AG08395 (cell line): ENCODE results near the gene ACOT11.
"Not testable (repeated sequence)": the region's sequence is repeated elsewhere in the genome, so short reads cannot be mapped to it uniquely, and the experiment has no call there.

ENCODE experiments used
- DNase-seq: peaks from one replicate; pipeline ENCODE4 v3.0.0; 2012; ENCODE audit warnings: mixed read lengths, low spot score

The ACOT11 gene

DNA sequence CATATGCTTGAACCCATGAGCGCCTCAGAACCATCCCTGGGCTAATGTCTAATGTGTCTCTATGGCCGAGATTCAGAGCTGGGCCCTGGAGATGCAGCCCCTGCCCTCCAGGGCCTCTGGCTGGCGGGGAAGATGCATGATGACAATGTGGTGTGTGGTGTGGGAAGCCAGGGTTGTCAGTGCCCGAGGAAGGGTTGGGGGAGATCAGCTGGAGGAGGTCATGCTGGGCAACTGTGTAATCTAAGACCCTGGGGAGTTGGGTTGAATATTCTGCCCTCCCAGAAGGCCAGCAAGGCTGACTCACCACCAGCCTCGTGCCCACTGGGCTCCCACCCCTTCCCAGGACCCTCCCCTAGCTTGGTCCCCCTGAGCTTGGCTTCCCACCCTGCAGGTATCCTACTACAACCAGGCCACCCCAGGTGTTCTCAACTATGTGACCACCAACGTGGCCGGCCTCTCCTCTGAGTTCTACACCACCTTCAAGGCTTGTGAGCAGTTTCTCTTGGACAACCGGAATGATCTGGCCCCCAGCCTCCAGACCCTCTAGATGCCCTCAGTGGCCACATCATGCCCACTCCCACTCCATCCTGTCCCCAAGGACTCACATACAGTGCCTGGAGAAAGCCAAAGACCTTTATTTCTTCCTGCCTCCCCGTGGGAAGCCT is 60.7 kb downstream of the ACOT11 start:
- DNase-seq = no peak

DNA sequence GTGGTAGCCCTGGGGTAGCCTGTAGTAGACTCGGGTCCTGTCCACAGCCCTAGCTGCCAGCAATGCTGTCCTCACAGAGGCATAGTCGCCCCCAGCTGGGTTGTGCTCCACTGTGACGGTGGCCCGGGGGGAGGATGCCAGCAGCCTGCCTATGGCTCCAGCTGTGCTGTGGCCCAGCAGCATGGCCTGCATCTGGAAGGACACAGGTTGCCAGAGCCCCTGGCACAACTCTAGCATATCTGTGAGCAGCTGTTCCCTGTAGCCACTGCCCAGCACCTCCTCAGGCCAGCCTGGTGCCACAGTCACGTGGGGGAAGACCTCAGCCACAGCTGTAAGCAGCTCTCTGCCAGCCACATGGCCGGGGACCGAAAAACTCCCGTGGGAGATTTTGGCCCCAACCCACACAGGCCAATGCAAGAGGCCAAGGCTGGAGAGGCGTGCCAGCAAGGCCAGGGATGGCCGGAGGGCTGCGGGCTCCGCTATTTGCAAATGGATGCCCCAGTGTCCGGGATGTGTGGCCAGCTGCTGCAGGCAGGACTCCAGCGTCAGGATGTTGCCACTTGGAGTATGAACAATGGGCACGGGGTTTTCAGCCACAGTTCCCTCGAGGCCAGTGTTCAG is 61.4 kb downstream of the ACOT11 start:
- no peak for DNase-seq

DNA sequence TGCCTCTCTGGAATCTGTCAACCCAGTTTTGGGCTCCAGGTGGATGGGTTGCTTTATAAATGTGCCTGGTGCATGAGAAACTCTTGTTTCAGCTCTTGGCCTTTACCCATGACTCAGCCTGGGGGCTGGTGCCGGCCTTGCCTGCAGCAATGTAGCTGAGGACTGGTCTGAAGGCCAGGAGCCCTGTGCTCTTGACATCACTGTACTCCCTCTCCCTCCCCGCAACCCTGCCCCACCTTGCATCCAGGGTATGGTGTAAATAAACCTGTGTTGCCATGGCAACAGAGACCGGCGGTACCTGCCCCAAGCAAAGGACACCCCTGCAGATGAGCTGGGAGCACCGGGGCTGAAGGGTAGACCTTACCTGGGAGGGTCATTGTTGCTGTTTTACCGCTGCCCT is 62.0 kb downstream of the ACOT11 start:
- DNase-seq = no peak

DNA sequence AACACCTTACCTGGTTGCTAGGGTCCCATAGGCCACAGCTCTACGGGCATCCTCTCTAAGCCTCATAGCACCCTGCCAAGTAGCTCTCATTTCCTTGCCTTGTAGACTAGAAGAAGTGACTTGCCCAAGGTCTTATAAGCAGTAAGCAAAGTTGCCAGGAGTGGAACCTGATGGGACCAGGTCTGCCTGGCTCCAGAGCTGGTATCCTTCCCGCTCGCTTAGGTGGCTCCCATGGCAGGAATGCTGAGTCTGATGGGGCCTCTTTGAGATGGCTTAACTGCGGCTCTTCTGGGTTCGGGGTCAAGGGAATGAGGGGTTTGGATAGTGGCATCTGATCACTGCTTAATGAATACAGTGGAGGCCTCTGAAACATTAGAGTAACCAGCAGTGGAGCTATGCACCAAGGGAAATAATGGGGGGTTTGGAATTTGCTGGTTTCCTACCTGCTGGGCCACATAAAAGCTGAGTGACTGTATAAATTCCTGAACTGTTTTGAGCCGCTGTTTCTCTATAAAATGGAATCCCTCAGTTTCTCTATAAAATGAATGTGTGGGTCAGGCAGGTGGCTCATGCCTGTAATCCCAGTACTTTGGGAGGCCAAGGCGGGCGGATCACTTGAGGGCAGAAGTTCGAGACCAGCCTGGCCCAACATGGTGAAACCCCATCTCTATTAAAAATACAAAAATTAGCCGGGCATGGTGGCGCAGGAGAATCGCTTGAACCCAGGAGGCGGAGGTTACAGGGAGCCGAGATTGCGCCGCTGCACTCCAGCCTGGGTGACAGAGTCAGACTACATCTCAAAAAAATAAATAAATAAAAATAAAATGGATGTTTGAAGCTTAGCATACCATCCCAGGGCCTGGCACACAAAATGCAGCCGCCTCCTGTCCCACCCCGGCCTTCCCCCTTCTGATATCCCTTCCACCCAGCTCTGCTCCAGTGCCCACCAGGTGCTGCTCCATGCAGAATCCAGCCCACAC is 62.9 kb downstream of the ACOT11 start:
- no peak for DNase-seq

DNA sequence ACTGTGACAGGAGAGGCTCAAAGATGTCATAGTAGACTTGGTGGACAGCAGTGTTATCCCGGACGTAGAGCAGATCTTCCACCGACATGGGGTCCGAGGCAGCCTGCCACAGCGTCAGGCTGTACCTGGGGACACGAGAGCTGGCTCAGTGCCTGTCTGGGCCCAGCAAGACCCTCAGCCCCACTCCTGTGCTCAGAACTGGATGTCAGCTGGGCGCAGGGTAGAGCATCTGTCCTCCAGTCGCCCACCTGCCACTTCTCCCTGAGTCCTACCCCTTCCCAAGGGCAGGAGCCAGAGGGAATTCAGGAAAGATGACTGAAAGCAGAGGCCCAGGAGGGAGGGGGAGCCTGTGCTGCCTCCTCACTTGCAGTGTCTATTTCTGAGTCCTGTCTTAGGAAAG is 63.6 kb downstream of the ACOT11 start:
- DNase-seq = no peak

DNA sequence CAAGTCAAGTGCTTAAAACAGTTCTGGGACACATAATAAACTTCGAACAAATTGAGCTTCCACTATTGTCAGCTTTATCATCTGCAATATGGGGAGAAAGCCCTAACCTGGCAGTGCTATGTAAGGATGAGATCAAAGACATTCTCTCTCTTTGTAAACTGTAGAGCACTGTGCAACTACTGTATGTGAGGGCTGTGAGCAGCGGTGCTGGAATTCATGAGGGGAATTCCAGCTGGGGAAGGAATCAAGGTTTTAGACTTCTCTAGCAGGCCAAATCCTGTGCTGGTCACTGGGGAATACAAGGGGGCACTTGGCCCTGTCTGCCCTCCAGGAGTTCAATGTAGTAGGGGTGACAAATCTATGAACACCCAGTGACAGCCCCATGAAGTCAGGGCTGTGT is 66.0 kb downstream of the ACOT11 start:
- DNase-seq = no peak

DNA sequence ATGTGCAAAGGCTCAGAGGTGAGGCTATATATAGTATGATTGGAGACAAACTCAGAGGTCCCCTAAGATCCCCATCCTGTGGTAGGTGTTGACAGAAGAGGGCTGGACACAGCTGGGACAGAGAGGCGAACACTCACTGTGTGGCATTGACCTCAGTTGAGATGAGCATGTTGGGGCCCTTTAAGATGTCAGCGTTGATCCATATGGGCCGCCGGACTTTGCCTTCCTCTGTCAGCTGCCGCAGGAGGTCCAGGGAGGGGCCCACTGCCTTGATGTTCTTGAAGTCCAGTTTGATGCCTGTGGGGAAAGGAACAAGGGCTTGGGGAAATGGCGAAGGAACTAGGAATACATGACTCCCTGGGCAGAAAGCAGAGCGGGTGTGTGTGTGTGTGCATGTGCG is 66.5 kb downstream of the ACOT11 start:
- no peak for DNase-seq

DNA sequence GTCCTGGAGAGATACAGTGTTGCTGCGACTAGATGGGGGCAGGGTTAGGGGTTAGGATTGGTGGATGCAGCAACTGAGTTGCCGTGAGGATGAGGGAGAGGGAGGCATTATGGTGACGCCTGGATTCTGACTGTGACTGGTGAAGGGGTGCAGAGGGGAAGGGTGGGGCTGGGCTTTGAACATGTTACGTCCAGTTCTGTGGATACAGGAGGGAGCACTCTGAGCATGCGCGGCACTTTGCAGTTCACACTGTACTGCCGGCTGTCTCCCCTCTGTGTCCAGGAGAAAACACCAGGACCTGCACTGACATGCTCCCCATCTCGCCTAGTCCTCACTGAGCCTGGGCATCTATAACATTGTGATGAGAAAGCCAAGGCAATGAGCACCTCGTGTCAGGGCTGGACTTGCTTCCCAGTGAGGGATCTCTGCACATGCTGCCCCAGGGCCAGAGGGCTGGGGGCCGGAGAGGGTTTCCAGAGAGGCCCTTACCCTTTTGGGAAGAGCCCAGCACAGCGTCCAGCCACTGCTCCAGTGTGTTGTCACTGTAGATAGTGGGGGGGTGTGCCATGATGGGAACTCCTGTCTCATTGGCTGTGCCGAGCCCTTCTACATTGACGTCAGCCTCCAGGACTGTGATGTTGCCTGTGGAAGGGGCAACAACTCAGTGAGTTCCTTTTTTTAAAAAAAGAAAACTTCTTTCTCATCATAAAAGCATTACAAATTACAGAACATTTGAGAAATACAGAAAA is 67.7 kb downstream of the ACOT11 start:
- no peak for DNase-seq

DNA sequence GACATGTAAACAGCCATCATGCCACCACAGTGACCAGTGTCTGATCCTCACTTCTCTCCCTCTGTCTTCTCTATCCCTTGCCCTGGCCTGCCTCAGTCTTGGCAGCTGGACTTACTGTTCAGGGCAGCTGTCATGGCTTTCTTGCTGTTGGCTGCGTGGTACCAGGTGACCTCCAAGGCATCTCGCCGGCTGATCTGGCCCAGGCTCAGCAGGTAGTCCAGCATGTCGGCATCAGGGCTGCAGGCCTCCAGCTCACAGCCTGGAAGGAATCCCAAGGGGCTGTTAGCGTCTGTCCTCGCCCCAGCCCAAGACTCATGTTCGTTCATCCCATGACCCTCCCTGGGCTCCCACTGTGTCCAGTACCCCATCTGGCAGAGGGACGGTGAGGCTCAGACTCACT is 71.7 kb downstream of the ACOT11 start:
- no peak for DNase-seq

DNA sequence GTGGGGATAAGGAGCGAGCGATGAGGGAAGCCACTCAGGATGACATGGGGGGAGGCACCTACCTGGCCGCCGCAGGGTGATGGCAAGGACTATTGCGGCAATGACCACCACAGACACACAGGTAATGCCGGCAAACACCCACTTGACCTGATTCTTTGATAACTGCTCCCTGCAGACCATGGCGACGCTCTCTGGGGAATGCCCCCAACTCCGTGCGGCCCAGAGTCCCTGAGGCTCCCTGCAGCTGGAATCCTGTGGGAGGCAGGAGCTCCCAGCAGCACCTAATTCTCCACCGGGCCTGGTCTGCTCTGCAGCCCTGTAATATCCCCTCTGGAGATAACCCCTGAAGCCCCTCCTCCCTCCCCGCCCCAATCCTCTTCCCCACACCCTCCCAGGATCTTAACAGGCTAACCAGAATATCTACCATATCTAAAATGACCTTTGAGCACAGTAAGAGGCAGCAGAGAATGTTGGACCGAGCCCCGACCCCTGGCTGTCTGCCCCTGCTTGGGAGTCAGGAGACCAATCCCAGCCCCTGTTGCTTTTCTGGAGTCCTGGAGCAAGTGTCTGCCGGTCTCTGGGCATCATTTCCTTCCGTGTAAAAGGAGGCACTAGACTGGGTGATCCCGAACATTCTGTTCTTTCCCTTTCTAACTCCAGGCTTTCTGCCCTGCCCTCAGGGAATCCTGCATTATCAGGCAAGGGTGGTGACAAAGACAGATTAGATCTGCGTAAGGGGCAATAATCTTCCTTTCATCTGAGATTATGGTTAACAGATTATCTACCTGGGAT is 75.4 kb downstream of the ACOT11 start, which contains the start of gene FAM151A:
FAM151A (minus strand) TSS at position 310 of the 792 bp plus-strand sequence; CDS start at position 180, 130 bp downstream.
- DNase-seq = no peak

DNA sequence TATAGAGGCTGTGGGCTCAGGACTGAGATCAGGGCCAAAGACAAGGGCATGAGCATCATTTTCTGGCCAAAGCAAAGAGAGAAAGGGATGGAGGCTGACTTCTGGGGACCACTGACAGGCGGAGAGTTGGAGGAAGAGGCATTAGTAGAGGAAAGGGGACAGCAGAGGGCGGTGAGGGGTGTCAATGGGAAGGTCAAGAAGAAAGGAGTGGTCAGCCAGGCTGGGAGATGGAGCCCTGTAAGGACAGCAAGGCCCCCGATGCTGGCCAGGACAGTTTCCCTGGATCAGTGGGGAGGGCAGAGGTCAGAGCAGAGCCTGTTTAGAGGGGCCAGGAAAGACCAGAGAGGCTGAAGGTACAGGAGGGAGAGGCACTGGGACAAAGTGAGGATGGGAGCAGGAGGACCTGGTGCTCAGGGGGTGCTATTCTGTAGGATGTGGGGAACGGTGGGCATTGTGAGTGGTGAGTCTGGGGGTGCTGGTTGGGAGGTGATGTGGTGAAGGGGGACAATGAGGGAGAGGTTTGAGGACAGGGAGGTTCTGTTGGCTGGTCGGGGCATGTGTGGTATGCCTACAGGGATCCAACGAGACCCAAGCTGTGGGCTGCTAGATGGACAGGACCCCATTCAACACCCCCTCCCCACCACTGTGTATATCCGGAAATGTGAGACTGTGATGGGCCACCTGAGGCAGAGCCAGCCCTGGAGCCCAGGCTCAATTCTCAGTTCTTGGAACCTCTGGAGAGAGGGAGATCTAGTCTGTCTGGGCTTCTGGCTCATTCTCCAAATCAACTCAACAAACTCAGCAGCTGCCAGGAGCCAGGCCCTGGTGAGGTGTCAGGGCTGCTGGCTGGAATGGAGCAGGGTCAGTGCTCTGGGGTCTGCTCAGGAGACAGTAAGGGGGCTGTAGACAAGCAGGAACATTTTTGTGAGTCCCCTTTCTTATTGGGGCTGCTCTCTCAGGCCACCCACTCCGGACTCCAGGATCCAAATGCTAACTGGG is 76.7 kb downstream of the ACOT11 start:
- no peak for DNase-seq

DNA sequence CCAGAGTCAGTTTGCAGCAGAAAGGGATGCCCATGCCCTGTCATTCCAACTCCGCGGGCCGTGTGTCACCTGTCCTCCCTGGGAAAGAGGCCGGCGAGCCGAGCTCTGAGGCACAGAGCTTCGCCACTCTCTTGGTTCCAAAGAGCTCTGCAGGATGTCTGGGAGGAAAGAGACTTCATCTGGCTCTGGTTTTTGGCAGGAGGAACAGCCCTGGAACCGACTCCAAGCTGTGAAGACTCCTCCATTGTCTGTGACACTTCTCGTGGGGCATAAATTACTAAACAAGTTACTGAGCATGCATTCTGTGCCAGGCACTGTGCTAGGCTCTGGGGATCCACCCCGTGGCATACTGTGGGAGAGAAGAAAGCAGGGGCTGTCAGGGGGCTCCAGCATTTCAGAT is 79.2 kb downstream of the ACOT11 start:
- DNase-seq = no peak

DNA sequence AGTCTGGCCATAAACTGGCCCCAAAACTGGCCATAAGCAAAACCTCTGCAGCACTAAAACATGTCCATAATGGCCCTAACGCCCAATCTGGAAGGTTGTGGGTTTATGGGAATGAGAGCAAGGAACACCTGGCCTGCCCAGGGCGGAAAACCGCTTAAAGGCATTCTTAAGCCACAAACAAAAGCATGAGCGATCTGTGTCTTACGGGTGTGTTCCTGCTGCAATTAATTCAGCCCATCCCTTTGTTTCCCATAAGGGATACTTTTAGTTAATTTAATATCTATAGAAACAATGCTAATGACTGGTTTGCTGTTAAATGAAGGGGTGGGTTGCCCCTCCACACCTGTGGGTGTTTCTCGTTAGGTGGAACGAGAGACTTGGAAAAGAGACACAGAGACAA is 87.8 kb downstream of the ACOT11 start:
- DNase-seq = not testable (repeated sequence)

DNA sequence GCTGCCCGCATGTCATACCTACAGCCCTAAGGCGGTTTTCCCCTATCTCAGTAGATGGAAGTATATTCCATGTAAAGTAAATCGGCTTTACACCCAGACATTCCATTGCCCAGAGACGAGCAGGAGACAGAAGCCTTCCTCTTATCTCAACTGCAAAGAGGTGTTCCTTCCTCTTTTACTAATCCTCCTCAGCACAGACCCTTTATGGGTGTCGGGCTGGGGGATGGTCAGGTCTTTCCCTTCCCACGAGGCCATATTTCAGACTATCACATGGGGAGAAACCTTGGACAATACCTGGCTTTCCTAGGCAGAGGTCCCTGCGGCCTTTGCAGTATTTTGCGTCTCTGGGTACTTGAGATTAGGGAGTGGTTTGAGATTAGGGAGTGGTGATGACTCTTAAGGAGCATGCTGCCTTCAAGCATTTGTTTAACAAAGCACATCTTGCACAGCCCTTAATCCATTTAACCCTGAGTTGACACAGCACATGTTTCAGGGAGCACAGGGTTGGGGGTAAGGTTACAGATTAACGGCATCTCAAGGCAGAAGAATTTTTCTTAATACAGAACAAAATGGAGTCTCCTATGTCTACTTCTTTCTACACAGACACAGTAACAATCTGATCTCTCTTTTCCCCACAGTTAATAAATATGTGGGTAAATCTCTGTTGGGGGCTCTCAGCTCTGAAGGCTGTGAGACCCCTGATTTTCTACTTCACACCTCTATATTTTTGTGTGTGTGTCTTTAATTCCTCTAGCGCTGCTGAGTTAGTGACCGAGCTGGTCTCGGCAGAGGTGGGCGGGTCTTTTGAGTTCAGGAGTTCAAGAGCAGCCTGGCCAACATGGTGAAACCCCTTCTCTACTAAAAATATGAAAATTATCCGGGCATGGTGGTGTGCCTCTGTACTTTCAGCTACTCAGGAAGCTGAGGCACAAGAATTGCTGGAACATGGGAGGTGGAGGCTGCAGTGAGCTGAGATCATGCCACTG is 88.7 kb downstream of the ACOT11 start:
- DNase-seq = not testable (repeated sequence)

DNA sequence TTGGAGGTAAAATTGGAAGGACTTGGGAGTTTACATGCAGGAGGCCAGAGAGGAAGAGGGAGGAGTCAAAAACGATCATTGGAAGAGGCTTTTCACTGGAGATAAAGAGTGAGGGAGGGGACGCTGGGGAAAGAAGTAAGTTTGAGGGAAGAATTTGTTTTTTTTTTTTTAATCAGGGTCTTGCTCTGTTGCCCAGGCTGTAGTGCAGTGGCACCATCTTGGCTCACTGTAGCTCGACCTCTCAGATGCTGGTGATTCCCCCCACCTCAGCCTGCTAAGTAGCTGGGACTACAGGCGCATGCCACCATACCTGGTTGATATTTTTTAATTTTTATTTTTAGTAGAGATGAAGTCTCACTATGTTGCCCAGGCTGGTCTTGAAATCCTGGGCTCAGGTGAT is 92.3 kb downstream of the ACOT11 start:
- DNase-seq = no peak

DNA sequence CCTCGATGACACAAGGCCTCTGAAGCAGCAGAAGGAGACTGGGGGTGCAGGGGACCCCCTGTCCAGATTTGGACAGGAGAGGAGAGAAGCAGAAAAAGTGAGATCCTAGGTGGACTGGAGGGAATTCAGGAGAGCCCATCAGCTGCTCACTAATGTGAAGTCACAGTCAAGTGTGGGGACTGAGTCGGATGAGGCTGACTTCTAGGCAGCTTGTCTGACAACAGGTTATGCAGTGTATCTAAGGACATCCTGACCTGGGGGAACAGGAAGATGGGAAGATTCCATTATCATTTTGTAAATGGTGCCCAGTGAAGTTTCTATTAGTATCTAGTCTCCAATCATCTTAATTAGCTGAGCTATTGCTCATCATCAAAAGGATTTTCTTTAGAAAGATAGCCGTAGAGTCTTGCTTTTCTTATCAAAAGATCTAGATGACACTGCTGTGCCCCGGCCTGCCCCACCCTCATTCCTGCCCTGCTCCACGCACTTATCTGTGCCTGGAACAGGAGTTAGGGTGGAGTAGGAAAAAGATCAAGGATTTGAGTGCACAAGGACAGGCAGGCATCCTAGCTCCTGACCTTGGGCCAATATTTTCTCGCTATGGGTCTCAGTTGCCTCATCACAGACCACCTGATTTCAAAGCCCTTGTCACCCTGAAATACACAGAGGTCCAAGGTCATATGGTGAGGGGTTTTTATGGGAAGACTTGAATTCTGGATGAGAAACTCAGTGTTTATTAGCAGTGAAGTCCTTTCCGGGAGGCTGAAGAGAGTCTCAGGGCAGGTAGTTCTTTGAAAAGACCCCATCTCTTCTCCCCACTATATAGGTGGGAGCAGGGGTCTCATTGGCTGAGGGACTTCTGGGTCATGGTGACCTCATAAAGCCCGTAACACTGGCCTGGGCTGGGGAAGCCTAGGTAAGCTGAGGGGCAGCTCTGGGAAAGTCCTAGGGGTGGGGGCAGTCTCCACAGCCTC is 93.1 kb downstream of the ACOT11 start, which contains the start of gene MROH7:
MROH7 (plus strand) TSS at position 924 of the 974 bp plus-strand sequence. CDS start 11,141 bp downstream, outside the sequence.
- no peak for DNase-seq

DNA sequence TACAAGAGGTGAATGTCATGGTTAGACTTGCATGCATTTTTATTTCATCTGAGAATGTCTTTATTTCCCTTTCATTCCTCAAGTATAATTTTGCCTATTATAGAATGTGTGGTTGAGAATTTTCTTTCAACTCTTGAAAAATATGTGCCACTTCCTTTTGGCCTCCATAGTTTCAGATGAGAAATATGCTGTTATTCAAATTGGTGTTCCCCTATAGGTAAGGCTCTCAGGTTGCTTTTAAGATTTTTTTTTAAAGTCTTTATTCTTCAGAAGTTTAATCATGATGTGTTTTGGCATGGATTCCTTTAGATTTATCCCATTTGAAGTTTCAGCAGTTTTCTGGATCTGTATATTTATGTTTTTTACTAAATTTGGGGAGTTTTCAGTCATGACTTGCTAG is 95.7 kb downstream of the ACOT11 start:
- DNase-seq = no peak
